Lower leg skin (tissue), 3 donors: ENCODE data around the gene ELAPOR1.

Source experiments
- POLR2A ChIP-seq, 2 donors: fragments of 450-650 bp; IDR thresholded peaks; one replicate each; pipeline ENCODE4 v1.6.1; 2016 to 2017; ENCODE audit warnings: antibody characterized with exemption in 2 of 2, mild to moderate bottlenecking in 1 of 2, moderate library complexity in 1 of 2
- TF ChIP-seq, protein P1 (sequence below), 3 donors: fragments of 450-650 bp; IDR thresholded peaks; one replicate each; pipeline ENCODE4 v1.5.1; 2016; ENCODE audit warnings: antibody characterized with exemption in 3 of 3, mild to moderate bottlenecking in 3 of 3, moderate library complexity in 2 of 3

- no peak for TF ChIP-seq POLR2A (IDR thresholded peaks at IDR 0.05)
- TF ChIP-seq, protein P1, sequence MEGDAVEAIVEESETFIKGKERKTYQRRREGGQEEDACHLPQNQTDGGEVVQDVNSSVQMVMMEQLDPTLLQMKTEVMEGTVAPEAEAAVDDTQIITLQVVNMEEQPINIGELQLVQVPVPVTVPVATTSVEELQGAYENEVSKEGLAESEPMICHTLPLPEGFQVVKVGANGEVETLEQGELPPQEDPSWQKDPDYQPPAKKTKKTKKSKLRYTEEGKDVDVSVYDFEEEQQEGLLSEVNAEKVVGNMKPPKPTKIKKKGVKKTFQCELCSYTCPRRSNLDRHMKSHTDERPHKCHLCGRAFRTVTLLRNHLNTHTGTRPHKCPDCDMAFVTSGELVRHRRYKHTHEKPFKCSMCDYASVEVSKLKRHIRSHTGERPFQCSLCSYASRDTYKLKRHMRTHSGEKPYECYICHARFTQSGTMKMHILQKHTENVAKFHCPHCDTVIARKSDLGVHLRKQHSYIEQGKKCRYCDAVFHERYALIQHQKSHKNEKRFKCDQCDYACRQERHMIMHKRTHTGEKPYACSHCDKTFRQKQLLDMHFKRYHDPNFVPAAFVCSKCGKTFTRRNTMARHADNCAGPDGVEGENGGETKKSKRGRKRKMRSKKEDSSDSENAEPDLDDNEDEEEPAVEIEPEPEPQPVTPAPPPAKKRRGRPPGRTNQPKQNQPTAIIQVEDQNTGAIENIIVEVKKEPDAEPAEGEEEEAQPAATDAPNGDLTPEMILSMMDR (IDR thresholded peaks at IDR 0.05): peak in 1 of 3 donors; percentile 66
Observed at GRCh38 chr1:109112652-109113285, 1.1 kb upstream of the ELAPOR1 start.
